ENCODE measurements around the gene PTPN23. TPM values are rescaled to one million over a fixed set of nuclear protein-coding genes. Genes with fewer than 3 reads are reported as not detected.
A peak's percentile ranks its signal among the peaks of the same experiment; 100 is the strongest.

PTPN23 gene
- total and polyA plus RNA-seq, 10 of the 15 experiments (the other 5 are each of a cell fraction or from before 2014, with no cell fraction given): 0.44 to 28.6 (median 4.4) TPM

DNA sequence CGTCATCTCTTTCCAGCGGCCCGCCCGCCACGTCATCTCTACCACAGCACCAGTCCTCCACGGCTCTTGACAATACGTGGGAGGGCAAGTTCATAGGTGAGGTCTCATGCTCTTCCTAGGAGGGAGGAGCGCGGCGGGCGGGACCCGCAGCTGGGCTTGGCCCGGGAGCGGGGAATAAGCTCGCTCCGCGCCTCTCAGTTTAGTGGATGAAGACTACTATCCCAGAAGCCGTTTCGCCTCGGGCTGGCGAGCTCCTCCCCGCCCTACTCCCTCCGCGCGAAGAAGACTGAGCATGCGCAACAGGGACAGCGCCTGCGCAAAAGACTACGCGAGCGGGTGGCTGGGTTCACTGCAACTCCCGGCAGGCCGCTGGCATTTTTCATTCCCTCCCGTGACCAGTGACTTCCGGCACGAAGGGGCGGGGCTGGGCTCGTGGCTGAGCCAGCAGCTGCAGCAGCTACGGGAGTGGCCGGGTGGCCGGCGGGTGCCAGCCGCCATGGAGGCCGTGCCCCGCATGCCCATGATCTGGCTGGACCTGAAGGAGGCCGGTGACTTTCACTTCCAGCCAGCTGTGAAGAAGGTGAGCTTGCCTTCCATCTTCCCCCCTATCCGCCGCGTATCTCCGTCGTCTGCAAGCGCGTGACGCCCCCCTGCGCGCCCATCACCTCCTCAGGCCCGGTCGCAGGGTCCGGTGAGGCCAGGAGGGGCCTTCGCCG, at the start of gene PTPN23 (continued):
- no peak for TF ChIP-seq SUPT20H (IDR thresholded peaks at IDR 0.05; ENCODE audit: borderline replicate concordance, control insufficient read depth, low read depth, low read length)
- no peak for TF ChIP-seq ZNF622 (IDR thresholded peaks at IDR 0.05)
- no peak for TF ChIP-seq STAT1 (conservative IDR thresholded peaks at IDR 0.05)
- TF ChIP-seq RUNX3 (IDR thresholded peaks at IDR 0.05; ENCODE audit: low read length): no peak; the same call in 1 of the 2 replicates
- TF ChIP-seq USF2 (IDR thresholded peaks at IDR 0.05; ENCODE audit: borderline replicate concordance, low read depth, low read length): peak; percentile 80
- TF ChIP-seq MYB (IDR thresholded peaks at IDR 0.05; ENCODE audit: borderline replicate concordance, low read depth, low read length): no peak
- no peak for TF ChIP-seq ZBTB11 (CRISPR knock-in tag; IDR thresholded peaks at IDR 0.05)
- TF ChIP-seq, protein P1, sequence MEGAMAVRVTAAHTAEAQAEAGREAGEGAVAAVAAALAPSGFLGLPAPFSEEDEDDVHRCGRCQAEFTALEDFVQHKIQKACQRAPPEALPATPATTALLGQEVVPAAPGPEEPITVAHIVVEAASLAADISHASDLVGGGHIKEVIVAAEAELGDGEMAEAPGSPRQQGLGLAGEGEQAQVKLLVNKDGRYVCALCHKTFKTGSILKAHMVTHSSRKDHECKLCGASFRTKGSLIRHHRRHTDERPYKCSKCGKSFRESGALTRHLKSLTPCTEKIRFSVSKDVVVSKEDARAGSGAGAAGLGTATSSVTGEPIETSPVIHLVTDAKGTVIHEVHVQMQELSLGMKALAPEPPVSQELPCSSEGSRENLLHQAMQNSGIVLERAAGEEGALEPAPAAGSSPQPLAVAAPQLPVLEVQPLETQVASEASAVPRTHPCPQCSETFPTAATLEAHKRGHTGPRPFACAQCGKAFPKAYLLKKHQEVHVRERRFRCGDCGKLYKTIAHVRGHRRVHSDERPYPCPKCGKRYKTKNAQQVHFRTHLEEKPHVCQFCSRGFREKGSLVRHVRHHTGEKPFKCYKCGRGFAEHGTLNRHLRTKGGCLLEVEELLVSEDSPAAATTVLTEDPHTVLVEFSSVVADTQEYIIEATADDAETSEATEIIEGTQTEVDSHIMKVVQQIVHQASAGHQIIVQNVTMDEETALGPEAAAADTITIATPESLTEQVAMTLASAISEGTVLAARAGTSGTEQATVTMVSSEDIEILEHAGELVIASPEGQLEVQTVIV (IDR thresholded peaks at IDR 0.05; ENCODE audit: borderline replicate concordance, partially characterized antibody): no peak
- TF ChIP-seq HDAC2 (IDR thresholded peaks at IDR 0.05): no peak
- no peak for TF ChIP-seq CBX3 (IDR thresholded peaks at IDR 0.05; ENCODE audit: borderline replicate concordance, low read depth)
- TF ChIP-seq KAT2A (conservative IDR thresholded peaks at IDR 0.05; ENCODE audit: control insufficient read depth, low read depth, low read length): no peak
- TF ChIP-seq SPI1 (IDR thresholded peaks at IDR 0.05; ENCODE audit: borderline replicate concordance, insufficient read depth, low read depth, low read length): no peak
- no peak for TF ChIP-seq BCL11A (IDR thresholded peaks at IDR 0.05; ENCODE audit: low read depth, low read length)
- TF ChIP-seq MEF2B (IDR thresholded peaks at IDR 0.05; ENCODE audit: partially characterized antibody, poor library complexity, severe bottlenecking): no peak
- no peak for TF ChIP-seq JUNB (IDR thresholded peaks at IDR 0.05)
- no peak for TF ChIP-seq ZZZ3 (IDR thresholded peaks at IDR 0.05; ENCODE audit: control insufficient read depth, insufficient read length, low read depth)
- TF ChIP-seq TCF7 (IDR thresholded peaks at IDR 0.05; ENCODE audit: borderline replicate concordance): no peak
- peak; percentile 76; the same call in 1 of the 2 replicates for TF ChIP-seq TCF12 (IDR thresholded peaks at IDR 0.05; ENCODE audit: low read depth, low read length)
- TF ChIP-seq ZNF274 (IDR thresholded peaks at IDR 0.05; ENCODE audit: insufficient read depth, insufficient read length): no peak
- TF ChIP-seq CREB1 (IDR thresholded peaks at IDR 0.05; ENCODE audit: low read depth): peak; percentile 96
- no peak; the same call in 1 of the 2 replicates for TF ChIP-seq ZBED1 (IDR thresholded peaks at IDR 0.05; ENCODE audit: borderline replicate concordance)
- TF ChIP-seq HDGF (IDR thresholded peaks at IDR 0.05): no peak; the same call in none of the 2 replicates
- TF ChIP-seq, protein P2, sequence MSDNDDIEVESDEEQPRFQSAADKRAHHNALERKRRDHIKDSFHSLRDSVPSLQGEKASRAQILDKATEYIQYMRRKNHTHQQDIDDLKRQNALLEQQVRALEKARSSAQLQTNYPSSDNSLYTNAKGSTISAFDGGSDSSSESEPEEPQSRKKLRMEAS (IDR thresholded peaks at IDR 0.05; ENCODE audit: low read depth, low read length): peak; percentile 61
